NOMO-1 treated with dmso at 0.1 percent for 144 hours (cell line): ENCODE measurements around the gene KIF26B.
"Not testable (repeated sequence)": the region's sequence is repeated elsewhere in the genome, so short reads cannot be mapped to it uniquely, and the experiment has no call there.

Source experiments
- DNase-seq: peaks from one replicate; lab custom pipeline; 2025; ENCODE audit not compliant: unreplicated experiment; lab: John Stamatoyannopoulos, UW

Gene KIF26B

GRCh38 chr1:245313576-245313975 is 158.8 kb downstream of the KIF26B start:
- DNase-seq: no peak

- DNase-seq: no peak
These were observed 162.0 kb downstream of the KIF26B start for GRCh38 chr1:245316784-245317183.

- no peak for DNase-seq
These were observed 162.4 kb downstream of the KIF26B start for GRCh38 chr1:245317217-245317616.

GRCh38 chr1:245319094-245319493 is 164.3 kb downstream of the KIF26B start:
- DNase-seq: no peak

GRCh38 chr1:245322673-245323072 is 167.9 kb downstream of the KIF26B start:
- DNase-seq: no peak

- not testable (repeated sequence) for DNase-seq
These were observed 169.0 kb downstream of the KIF26B start for GRCh38 chr1:245323765-245324164.

GRCh38 chr1:245325922-245326795 is 171.4 kb downstream of the KIF26B start:
- no peak for DNase-seq

- no peak for DNase-seq
These were observed 172.6 kb downstream of the KIF26B start for GRCh38 chr1:245327360-245327759.

- no peak for DNase-seq
These were observed 173.1 kb downstream of the KIF26B start for GRCh38 chr1:245327842-245328241.

GRCh38 chr1:245330951-245331350 is 176.2 kb downstream of the KIF26B start:
- no peak for DNase-seq

- DNase-seq: no peak
These were observed 177.3 kb downstream of the KIF26B start for GRCh38 chr1:245332085-245332484.

- no peak for DNase-seq
These were observed 177.7 kb downstream of the KIF26B start for GRCh38 chr1:245332513-245332912.

- DNase-seq: no peak
These were observed 179.4 kb downstream of the KIF26B start for GRCh38 chr1:245334235-245334634.

GRCh38 chr1:245334827-245335490 is 180.2 kb downstream of the KIF26B start:
- no peak for DNase-seq

GRCh38 chr1:245335684-245336083 is 180.9 kb downstream of the KIF26B start:
- DNase-seq: not testable (repeated sequence)

GRCh38 chr1:245336149-245336983 is 181.6 kb downstream of the KIF26B start:
- no peak for DNase-seq

- not testable (repeated sequence) for DNase-seq
These were observed 182.2 kb downstream of the KIF26B start for GRCh38 chr1:245336984-245337355.

GRCh38 chr1:245337829-245338484 is 183.2 kb downstream of the KIF26B start:
- peak; percentile 13 for DNase-seq

GRCh38 chr1:245338485-245338877 is 183.7 kb downstream of the KIF26B start:
- DNase-seq: no peak

- DNase-seq: no peak
These were observed 187.0 kb downstream of the KIF26B start for GRCh38 chr1:245341743-245342142.
